Stimulated activated naive CD4-positive, alpha-beta T cell (primary cell): ENCODE results near the gene LRRC72.
A peak's percentile ranks its signal among the peaks of the same experiment; 100 is the strongest.
"Not testable (repeated sequence)": the region's sequence is repeated elsewhere in the genome, so short reads cannot be mapped to it uniquely, and the experiment has no call there.

Experiments
- DNase-seq, 6 experiments: peaks; one replicate each; lab custom pipeline; 2025; lab: John Stamatoyannopoulos, UW

The LRRC72 gene

GRCh38 chr7:16529697-16530096 is 3.1 kb downstream of the LRRC72 start:
- DNase-seq: no peak

- DNase-seq: no peak
Measured at GRCh38 chr7:16531707-16532106, 5.1 kb downstream of the LRRC72 start.

- DNase-seq: no peak
Measured at GRCh38 chr7:16532272-16532671, 5.6 kb downstream of the LRRC72 start.

GRCh38 chr7:16535500-16535899 is 8.9 kb downstream of the LRRC72 start:
- no peak for DNase-seq

- not testable (repeated sequence) for DNase-seq
Measured at GRCh38 chr7:16540559-16540958, 13.9 kb downstream of the LRRC72 start.

- DNase-seq: no peak
Measured at GRCh38 chr7:16542401-16542800, 15.8 kb downstream of the LRRC72 start.

GRCh38 chr7:16543456-16543855 is 16.8 kb downstream of the LRRC72 start:
- no peak for DNase-seq

- no peak for DNase-seq
Measured at GRCh38 chr7:16546921-16547505, 20.4 kb downstream of the LRRC72 start.

- no peak for DNase-seq
Measured at GRCh38 chr7:16548428-16548827, 21.8 kb downstream of the LRRC72 start.

- no peak for DNase-seq
Measured at GRCh38 chr7:16550671-16551070, 24.0 kb downstream of the LRRC72 start.

- DNase-seq: no peak
Measured at GRCh38 chr7:16554518-16555236, 28.1 kb downstream of the LRRC72 start.

- no peak for DNase-seq
Measured at GRCh38 chr7:16556359-16556758, 29.7 kb downstream of the LRRC72 start.

- DNase-seq: no peak
Measured at GRCh38 chr7:16558761-16559302, 32.2 kb downstream of the LRRC72 start.

GRCh38 chr7:16559497-16560179 is 33.0 kb downstream of the LRRC72 start:
- DNase-seq: no peak

- no peak for DNase-seq
Measured at GRCh38 chr7:16561943-16562342, 35.3 kb downstream of the LRRC72 start.

GRCh38 chr7:16562456-16563220 is 36.0 kb downstream of the LRRC72 start:
- DNase-seq: no peak

- DNase-seq: peak in 3 of 6 experiments; percentile 14 to 21 (median 16)
Measured at GRCh38 chr7:16563281-16564022, 36.8 kb downstream of the LRRC72 start.

GRCh38 chr7:16564023-16564380 is 37.4 kb downstream of the LRRC72 start:
- DNase-seq: peak in 1 of 6 experiments; percentile 13

- DNase-seq: peak in 3 of 6 experiments; percentile 8 to 51 (median 50)
Measured at GRCh38 chr7:16564909-16565426, 38.3 kb downstream of the LRRC72 start.

- no peak for DNase-seq
Measured at GRCh38 chr7:16571941-16572340, 45.3 kb downstream of the LRRC72 start.

- no peak for DNase-seq
Measured at GRCh38 chr7:16579216-16579615, 52.6 kb downstream of the LRRC72 start.
